Left colon (tissue), 2 donors: ENCODE measurements around the gene PIGQ. TPM values are rescaled to one million over a fixed set of nuclear protein-coding genes. Genes with fewer than 3 reads are reported as not detected.

Experiments
- ATAC-seq: fragments of 200-7000 bp; cut with Tn5 transposase; one replicate; pipeline ENCODE4 v1.9.1; 2020; ENCODE audit warnings: mild to moderate bottlenecking, moderate library complexity
- DNase-seq, 2 donors: peaks; one replicate each; pipeline ENCODE4 v3.0.0-alpha.2; 2020
- intact Hi-C, 2 donors: fragments of 100-400 bp; cut with DNase I in 1 of 2; cut with micrococcal nuclease in 1 of 2; formaldehyde crosslinking; loops; one replicate each; pipeline versions ENCODE4 v1.11.2 to v1.14.0; 2022; cut with DNase I, micrococcal nuclease
- total RNA-seq, 2 donors: library from RNA; stranded (reverse); fragmentation: NEBNext Ultra II Directional; extraction: Animal tissue kit (Norgen Biotek cat#: 25700); gene quantifications; one replicate each; pipeline ENCODE4 v1.2.1, GENCODE V29; 2021
- donor health status: DM: no; HTN: no; CAD: no.
- donor health status: DM: yes; HTN: yes; CAD: no.

Gene PIGQ
- total RNA-seq, 2 donors from 2014 or later: 37.6 to 39.5 TPM

DNA sequence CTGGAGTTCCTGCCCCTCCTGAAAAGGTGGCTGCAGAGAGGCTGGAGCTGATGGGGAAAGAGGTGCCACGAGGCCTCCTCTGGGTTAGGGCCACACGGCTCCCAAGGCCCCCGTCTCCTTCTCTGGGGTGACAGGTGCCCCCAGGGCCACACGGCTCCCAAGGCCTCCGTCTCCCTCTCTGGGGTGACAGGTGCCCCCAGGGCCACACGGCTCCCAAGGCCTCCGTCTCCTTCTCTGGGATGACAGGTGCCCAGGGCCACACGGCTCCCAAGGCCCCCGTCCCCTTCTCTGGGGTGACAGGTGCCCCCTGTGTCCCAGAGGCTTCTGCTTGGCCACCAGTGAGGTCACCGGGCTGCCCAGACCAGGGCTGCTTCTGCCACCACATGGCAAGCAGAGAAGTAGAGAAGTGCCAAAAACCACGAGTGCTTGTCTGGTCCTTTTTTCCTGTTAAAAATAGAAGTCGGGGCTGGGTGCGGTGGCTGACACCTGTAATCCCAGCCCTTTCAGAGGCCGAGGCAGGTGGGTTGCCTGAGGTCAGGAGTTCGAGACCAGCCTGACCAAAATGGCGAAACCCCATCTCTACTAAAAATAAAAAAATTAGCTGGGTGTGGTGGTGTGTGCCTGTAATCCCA lies 38.2 kb upstream of the PIGQ start:
- intact Hi-C loops: no loop called here
- DNase-seq (no peak), ATAC-seq (no peak)

DNA sequence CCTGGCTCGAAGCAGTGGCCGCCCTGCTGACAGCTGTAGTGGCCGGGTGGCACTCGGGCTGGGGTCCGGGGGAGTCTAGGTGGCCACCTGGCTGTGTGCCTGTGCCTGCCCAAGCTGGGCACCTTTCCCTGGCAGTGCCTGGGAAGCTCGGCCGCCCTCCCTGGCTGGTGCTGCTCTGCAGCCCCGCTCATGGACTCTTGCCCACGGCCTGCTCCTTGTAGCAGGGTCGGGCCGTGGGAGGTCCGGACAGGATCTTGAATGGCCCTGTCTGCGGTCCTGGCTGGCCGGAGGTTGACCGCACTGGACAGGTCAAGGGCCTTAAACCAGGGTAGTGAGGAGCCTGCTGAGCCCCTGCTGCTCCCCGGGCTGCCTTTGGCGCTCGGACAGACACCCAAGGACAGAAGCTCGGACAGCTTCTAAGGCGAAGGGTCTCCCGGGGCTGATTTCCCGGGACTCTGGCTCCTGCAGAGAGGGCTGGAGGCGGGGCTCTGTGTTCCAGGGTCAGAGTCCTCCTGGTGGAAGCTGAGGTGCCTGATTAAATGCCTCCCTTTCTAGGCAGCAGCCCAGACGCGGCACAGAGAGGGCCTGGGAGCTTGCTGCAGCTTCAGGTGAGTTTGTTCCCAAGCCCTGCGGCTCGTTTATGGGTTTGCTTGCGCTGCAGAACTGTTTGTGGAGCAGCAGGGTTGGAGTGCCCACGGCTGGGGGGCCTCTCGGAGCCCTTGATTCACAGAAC lies 36.2 kb upstream of the PIGQ start:
- intact Hi-C loops: no loop called here
- DNase-seq (peak; percentile 82 to 85), ATAC-seq (peak; percentile 61)

DNA sequence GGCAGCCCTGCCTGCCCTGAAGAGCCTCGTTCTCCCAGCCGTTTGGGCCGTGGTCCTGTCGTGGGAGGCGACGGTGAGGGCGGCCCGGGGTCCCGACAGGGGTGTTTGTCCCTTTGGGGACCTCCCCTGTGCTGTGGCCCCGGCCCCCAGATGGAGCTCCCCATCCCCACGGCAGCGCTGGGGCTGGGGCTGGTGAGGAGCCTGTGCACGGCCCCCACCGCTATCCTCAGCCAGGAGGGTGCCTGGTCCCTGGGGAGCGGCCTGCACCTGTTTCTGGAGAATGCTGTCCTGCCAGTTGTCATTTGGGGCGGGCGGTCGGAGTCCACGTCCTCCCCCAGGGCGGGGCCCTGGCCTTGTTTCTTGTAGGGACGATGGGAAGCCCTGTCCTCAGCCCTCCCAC lies 35.6 kb upstream of the PIGQ start:
- peak; percentile 64 for ATAC-seq
- intact Hi-C loops: no loop called here
- DNase-seq: peak; percentile 87 to 88

DNA sequence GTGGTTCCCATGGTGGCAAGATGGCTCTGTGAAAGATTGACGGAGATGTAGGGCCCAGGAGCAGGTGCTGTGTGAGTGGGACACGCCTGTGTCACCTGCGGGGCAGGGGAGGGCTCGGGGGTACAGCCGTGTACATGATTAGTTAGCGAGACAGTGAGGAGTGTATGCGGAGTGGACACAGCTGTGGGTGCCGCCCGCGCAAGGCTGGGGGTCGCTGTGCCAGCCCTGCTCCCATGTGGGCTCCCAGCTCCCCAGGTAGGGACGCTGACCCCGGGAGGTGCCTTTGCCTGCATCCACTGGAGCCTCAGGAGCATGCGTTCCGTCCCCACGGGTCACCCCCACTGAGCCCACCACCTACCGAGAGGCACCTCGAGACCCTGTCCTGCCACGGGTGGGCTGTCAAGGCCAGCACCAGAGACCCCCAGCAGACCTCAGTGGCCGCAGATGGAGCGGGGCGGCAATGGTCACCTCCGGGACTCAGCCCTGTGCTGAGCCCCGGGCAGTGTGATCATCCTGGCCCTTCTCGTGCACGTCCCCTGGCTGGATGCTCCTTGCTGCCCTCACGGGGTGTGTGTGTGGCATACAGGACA lies 34.8 kb upstream of the PIGQ start:
- ATAC-seq (no peak), DNase-seq (no peak)
- intact Hi-C loops: no loop called here

DNA sequence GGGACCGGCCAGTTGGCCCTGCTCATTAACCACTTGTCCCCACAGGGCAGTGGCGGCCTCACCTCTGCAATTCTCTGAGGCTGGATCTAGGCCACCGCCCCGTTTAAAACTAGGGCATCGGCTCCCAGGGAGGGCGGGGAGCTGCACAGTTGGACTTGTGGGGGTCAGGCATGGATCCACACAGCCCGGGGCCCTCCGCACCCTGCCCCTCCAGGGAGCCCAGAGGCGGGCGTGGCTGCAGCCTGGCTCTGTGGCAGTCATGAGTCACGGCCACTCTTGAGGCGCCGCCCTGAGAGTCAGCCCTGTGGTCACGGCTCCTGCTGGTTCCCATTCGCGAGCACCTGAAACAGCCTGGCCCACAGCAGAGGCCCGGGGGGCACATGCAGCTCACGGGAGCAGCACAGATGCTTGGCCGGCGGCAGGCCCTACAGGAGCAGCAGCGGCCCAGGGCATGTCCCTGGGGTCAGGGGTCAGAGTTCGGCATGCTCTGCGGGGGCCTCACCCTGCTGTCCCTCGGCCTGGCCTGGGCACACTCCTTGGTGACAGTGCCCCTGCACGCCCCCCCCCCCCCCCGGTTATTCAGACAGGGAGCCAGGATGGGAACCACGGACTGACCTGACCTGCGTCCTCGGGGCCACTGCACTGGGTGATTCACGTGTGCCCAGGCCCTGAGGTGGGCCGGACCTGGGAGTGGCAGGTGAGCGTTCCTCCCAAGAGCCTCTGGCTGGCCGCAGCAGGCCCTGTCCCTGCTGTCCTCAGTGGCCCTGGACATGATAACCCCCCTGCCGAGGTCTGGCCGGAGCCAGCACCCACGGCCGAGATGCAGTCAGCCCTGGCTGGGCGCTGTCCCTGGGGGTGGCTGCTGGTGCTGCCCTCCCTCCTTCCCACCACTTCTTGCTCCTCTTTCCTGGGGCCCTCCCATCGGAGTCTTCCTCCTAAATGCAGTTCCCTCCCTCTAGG lies 34.0 kb upstream of the PIGQ start:
- peak; percentile 73 for ATAC-seq
- intact Hi-C loops: no loop called here
- DNase-seq: peak; percentile 85 to 87

DNA sequence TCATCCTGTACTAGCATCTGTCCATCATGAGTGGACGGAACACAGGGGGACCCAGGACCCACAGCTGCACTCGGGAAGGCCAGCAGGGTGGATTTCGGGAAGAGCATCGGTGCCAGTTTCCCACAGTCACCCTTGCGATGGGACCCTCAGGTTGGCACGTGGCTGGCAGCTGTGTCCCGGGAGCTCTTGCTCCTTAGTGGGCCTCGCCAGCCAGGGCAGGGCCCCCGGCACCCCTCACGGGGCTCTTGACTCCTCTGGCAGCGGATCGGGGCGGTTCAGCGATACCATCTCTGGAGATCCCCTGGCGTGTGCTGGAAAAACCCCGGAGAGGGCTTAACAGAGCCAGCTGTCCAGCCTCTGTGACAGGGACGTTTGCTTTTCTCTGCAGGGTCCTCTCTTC lies 33.0 kb upstream of the PIGQ start:
- ATAC-seq: no peak
- intact Hi-C loops: no loop called here

DNA sequence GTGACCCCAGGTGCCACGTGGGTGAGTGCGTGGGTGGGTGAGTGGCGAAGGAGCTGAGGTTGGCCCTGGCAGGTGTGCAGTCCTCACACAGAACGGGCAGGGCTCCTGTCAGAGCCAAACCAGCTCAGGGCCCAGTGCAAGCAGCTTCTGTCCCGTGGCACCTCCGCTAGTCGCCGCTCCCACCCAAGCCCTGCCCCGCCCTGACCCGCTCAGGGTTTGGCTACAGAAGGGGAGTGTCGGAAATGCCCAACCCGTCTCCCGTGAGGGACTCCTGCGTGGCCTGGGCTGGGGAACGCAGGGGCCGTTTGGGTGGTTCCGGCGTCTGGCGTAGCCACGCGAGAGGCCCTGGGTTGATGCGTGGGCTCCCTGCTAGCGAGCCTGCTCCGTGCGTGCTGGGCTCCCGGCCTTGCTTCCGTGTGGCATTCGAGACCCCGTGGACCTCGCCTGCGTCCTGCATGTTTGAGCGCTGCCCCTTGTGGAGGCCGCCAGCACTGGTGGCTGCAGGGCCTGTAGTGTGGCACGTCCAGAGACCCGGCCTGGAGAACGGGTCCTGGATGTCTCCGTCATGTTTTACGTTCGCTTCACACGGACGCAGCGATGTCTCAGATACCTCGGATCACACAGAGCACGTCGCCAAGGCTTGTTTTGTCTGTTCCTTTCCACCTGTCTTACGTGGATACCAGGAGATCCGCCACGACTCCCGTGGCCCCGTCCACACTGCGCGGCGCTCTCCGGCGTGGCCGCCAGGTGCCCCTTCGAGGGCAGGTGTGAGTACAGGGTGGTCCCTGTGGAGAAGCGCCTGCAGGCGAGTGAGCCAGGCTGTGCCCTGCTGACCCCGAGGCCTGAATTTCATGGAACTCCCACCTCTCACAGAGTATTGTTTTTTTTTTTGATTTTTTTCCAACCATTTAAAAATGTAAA lies 32.1 kb upstream of the PIGQ start:
- intact Hi-C loops: no loop called here
- DNase-seq (no peak), ATAC-seq (no peak)

More for the DNA sequence above, 33.0 kb upstream of the PIGQ start:
- no peak for DNase-seq

DNA sequence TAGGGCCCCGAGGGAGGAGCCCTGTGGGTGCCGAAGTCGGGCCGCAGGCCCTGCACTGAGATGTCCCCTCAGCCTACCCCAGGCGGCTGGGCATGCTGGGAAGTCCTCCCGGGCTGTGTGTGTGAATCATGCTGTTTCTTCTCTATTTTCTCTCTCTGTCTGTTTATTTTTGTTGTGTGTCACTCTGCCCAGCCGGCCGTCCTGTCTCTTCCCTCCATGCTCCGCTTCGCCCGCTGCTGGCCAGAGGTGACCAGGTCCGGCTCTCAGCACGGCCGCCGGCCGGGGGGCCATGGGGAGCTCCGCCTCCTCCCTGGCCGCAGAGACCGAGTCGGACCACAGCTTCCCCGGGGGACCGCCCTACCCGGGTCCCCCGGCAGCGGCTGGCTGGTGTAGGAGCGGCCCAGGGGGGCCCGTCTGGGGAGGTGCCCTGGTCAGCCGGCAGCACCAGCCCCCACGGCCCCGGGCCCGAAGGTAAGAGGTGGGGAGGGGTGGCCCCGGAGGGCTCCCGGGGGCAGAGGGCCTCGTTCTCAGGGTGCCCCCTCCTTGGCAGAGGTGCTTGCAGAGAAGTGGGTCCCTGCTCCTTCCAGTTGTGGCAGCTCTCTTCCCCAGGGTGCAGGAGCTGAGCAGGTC lies 29.8 kb upstream of the PIGQ start:
- DNase-seq (no peak), ATAC-seq (no peak)
- intact Hi-C loops: no loop called here

DNA sequence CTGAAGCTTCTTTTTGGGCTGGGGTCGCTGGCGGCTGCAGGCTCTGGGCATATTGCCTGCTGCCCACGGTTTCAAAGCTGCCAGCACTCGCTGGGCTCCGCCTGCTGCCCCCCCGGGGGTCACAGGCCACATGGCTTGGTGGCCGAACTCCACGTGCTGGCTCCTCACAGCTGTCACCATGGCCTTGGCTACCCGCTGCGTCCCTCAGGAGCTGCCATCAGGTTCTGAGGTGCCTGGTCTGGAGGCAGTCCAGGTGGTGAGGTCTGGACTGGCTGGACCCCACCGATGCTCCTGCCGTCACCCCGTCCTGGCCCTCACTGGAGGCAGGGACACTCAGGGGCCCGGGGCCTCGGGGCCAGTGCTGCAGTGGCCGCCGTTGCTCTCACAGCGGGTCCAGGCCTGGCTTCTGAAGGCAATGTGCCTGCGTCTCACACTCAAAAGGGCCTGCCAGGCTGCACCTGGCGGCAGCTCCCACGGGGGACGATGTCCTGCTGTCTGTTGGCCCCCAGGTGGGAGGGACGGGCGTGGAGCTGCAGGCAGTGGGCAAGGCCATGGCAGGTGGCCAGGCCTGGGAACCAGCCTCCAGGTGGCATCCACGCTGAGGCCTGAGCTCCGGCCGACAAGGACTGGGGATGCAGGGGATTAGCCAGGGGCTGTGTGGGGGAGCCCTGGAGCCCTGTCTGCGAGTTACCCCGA lies 29.0 kb upstream of the PIGQ start:
- intact Hi-C loops: no loop called here
- no peak for ATAC-seq

DNA sequence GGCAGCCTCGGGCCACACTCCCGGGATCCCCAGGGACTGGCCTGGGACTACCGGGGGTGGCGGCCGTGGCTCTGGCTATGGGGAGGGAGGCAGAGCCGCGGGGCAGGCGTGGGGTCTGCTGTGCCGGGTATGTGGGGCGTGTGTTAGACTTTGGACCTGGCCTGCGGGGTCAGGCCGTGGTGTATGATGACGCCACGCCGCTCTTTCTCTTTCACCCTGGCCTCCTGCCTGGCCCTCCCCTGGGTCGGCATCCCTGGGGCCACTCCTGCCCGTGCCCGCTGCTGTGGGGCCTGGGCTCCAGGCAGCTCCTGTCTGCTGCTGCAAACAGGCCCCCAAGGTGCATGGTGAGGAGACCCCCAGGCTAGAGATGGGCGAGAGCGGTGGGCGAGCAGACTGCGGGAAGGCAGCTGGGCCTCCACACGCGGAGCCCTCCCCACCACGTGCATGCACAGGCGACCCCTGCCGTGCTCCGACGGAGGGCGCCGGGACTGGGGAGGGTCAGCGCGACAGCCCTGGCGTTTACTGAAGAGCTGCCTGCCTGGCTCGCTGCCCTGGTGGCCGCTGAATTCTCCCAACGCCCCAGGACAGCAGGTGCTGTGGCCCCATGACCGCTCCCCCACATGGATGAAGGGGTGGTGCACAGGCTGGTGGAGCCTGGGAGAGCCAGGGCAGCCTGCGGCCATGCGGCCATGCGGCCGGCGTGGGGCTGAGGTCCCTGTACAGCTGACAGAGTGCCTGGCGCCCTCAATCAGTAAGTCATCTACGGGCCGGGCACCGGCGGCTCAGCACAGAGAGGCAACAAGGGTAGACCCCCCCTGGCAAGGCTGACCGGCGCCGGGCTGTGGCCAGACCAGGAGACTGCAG lies 26.2 kb upstream of the PIGQ start:
- no peak for DNase-seq
- intact Hi-C loops: no loop called here
- ATAC-seq: peak; percentile 8

More for the DNA sequence above, 29.0 kb upstream of the PIGQ start:
- no peak for DNase-seq

DNA sequence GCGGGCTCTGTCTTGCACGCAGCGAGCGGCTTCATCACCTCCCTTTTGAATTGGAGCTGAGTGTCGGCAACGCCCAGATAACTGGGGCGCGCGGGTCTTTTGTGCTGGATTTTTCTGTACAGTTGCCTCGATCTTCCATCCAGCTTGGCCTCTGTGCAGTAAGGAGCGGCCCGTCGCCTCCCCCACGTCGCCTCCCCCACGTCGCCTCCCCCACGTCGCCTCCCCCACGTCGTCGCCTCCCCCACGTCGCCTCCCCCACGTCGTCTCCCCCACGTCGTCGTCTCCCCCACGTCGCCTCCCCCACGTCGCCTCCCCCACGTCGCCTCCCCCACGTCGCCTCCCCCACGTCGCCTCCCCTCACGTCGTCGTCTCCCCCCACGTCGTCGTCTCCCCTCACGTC lies 25.3 kb upstream of the PIGQ start:
- DNase-seq: no peak
- intact Hi-C loops: no loop called here
- no peak for ATAC-seq

DNA sequence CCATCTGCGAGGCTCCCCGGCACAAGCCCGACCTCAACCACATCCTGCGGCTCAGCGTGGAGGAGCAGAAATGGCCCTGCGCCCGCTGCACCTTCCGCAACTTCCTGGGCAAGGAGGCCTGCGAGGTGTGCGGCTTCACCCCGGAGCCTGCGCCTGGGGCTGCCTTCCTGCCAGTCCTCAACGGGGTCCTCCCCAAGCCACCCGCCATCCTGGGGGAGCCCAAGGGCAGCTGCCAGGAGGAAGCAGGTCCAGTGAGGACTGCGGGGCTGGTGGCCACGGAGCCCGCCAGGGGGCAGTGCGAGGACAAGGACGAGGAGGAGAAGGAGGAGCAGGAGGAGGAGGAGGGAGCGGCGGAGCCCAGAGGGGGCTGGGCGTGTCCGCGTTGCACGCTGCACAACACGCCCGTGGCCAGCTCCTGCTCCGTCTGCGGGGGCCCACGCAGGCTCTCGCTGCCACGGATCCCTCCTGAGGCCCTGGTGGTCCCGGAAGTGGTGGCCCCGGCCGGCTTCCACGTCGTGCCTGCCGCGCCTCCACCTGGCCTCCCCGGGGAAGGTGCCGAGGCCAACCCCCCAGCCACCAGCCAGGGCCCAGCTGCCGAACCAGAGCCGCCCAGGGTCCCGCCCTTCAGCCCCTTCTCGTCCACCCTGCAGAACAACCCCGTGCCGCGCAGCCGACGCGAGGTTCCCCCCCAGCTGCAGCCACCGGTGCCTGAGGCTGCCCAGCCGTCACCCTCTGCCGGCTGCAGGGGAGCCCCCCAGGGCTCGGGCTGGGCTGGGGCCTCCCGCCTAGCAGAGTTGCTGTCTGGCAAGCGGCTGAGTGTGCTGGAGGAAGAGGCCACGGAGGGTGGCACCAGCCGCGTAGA lies 22.6 kb upstream of the PIGQ start:
- peak; percentile 88 for ATAC-seq
- intact Hi-C loops: no loop called here
- DNase-seq: peak; percentile 80 to 88

DNA sequence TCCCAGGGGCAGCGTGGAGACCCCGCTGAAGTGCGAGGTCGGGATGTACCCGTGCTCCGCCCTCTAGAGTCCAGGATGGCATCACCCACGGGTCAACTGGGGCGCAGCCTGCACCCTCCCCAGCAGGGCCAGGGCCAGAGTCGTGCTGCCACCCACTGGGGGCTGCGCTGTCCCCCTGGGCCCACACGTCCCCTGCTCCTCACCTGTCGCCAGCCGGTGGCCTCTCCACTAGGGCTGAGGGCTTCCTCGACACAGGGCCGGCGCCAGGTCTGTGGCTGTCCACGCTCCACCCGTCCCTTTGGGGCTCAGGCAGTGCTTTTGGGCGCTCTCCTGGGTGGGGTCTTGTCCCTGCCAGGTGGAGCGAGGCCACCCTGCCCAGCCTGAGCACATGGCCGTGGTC lies 21.2 kb upstream of the PIGQ start:
- intact Hi-C loops: no loop called here
- ATAC-seq: no peak

DNA sequence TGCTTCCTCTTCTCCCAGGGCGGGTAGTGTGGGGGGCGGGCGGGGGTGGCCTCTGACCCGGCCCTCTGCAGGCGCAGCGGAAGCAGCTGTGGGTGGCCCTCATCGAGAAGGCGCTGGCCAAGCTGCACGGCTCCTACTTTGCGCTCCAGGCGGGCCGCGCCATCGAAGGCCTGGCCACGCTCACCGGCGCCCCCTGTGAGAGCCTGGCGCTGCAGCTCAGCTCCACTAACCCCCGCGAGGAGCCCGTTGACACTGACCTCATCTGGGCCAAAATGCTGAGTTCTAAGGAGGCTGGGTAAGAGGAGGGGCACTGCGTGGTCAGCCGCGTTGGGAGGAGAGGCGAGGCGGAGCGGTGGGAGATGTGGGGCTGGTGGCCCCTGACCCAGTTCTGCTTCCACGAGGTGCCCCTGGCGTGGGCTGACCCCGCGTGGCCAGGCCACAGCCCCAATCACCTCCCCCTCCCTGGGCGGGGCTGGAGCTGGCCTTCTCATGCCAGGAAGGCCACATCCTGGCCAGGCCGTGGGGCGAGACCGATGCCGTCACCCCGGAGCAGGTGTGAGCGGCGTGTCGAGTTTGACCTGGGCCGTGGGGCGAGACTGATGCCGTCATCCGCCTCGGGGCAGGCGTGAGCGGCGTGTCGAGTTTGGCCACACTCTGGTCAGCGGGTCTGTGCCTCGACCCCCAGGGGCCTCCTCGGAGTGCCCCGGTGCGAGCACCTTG lies 20.1 kb upstream of the PIGQ start:
- ATAC-seq (no peak), DNase-seq (no peak)
- intact Hi-C loops: no loop called here

More for the DNA sequence above, 21.2 kb upstream of the PIGQ start:
- no peak for DNase-seq

DNA sequence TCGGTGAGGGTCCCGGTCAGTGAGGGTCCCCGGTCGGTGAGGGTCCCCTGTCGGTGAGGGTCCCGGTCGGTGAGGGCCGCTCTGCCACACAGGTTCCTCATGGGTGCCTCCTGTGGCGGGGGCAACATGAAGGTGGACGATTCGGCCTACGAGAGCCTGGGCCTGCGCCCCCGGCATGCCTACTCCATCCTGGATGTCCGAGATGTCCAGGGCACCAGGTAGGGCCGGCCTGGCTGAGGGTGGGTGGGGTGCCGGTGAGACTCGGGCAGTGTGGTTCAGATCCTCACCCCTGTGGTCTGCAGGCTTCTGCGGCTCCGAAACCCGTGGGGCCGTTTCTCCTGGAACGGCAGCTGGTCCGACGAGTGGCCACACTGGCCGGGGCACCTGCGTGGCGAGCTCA lies 18.6 kb upstream of the PIGQ start:
- no peak for ATAC-seq
- intact Hi-C loops: no loop called here
- DNase-seq: no peak
